IMR-90 (cell line): Measurements from ENCODE around the gene COL5A1. TPM values are rescaled to one million over a fixed set of nuclear protein-coding genes. Genes with fewer than 3 reads are reported as not detected.

Source experiments
- ATAC-seq: fragments of 200-7000 bp; cut with Tn5 transposase; 2 replicates; pipeline ENCODE4 v1.9.1; 2020; ENCODE audit warnings: low read depth, mild to moderate bottlenecking, moderate library complexity
- BruUV-seq: library from RNA; stranded (reverse); fragments of 400-500 nt; replicated peaks from 2 replicates; lab custom pipeline; 2021; lab: Mats Ljungman, UMichigan
- CTCF ChIA-PET: fragments of 300-600 bp; formaldehyde crosslinking; extraction: SDS; loops from one replicate; lab custom pipeline; 2021; ENCODE audit warnings: antibody characterized with exemption; lab: Yijun Ruan, JAX
- POLR2A ChIA-PET: fragments of 300-600 bp; sonication (Branson Sonifier 250); formaldehyde crosslinking; loops from one replicate; lab custom pipeline; 2022; ENCODE audit warnings: antibody characterized with exemption; ENCODE audit not compliant: unreplicated experiment; lab: Charles Lee
- DNase-seq: peaks from one replicate; pipeline ENCODE4 v3.0.0; 2013
- H2AFZ ChIP-seq: replicated peaks from 2 replicates; pipeline ENCODE3; 2013; ENCODE audit warnings: low read length, mild to moderate bottlenecking; ENCODE audit not compliant: poor library complexity
- H2AK5ac ChIP-seq: 2 replicates; pipeline ENCODE4 v1.6.1; 2013; ENCODE audit warnings: low read depth, low read length, inconsistent platforms
- H2AK9ac ChIP-seq: replicated peaks from 2 replicates; pipeline ENCODE3; 2013; ENCODE audit warnings: mild to moderate bottlenecking, low read depth, low read length, moderate library complexity; ENCODE audit not compliant: poor library complexity
- H2BK120ac ChIP-seq: 2 replicates; pipeline ENCODE4 v1.6.1; 2013; ENCODE audit warnings: low read depth, low read length, inconsistent platforms
- H2BK15ac ChIP-seq: 3 replicates; pipeline ENCODE4 v1.6.1; 2013; ENCODE audit warnings: low read depth, low read length, inconsistent platforms
- H2BK20ac ChIP-seq: 2 replicates; pipeline ENCODE4 v1.6.1; 2013; ENCODE audit warnings: low read depth, mild to moderate bottlenecking, inconsistent platforms, low read length, moderate library complexity
- H2BK5ac ChIP-seq: 2 replicates; pipeline ENCODE4 v1.6.1; 2013; ENCODE audit warnings: mild to moderate bottlenecking, low read depth, low read length, inconsistent platforms; ENCODE audit not compliant: poor library complexity, severe bottlenecking
- H3K14ac ChIP-seq: replicated peaks from 2 replicates; pipeline ENCODE4 v1.6.1; 2013; ENCODE audit warnings: low read depth, low read length, inconsistent platforms
- H3K18ac ChIP-seq: 2 replicates; pipeline ENCODE4 v1.6.1; 2013; ENCODE audit warnings: low read depth, low read length, control low read depth
- H3K23ac ChIP-seq: 2 replicates; pipeline ENCODE4 v1.6.1; 2013; ENCODE audit warnings: low read depth, low read length, inconsistent platforms
- H3K27ac ChIP-seq: 2 replicates; pipeline ENCODE4 v1.5.1; 2013; ENCODE audit warnings: mild to moderate bottlenecking, control low read depth, low read length; ENCODE audit not compliant: insufficient read depth
- H3K27me3 ChIP-seq: 2 replicates; pipeline ENCODE4 v1.6.1; 2013; ENCODE audit warnings: low read length; ENCODE audit not compliant: control insufficient read depth, insufficient read depth
- H3K36me3 ChIP-seq: 2 replicates; pipeline ENCODE4 v1.6.1; 2013; ENCODE audit warnings: low read length, mixed read lengths; ENCODE audit not compliant: control insufficient read depth, insufficient read depth
- H3K4ac ChIP-seq: 2 replicates; pipeline ENCODE4 v1.6.1; 2013; ENCODE audit warnings: low read depth, low read length, inconsistent platforms
- H3K4me1 ChIP-seq: 2 replicates; pipeline ENCODE4 v1.6.1; 2013; ENCODE audit warnings: low read length, mixed read lengths; ENCODE audit not compliant: control insufficient read depth, insufficient read depth
- H3K4me2 ChIP-seq: 2 replicates; pipeline ENCODE4 v1.6.1; 2013; ENCODE audit warnings: low read depth, mild to moderate bottlenecking, control low read depth, low read length, moderate library complexity
- H3K4me3 ChIP-seq: 2 replicates; pipeline ENCODE4 v1.5.1; 2013; ENCODE audit warnings: low read depth, mild to moderate bottlenecking, control low read depth, low read length, moderate library complexity; ENCODE audit not compliant: insufficient read depth
- H3K56ac ChIP-seq: 2 replicates; pipeline ENCODE4 v1.6.1; 2013; ENCODE audit warnings: low read length, inconsistent platforms; ENCODE audit not compliant: insufficient read depth; ENCODE audit errors: extremely low read depth
- H3K79me1 ChIP-seq, 2 experiments: 2 replicates each; pipeline ENCODE4 v1.6.1; 2013; ENCODE audit warnings: low read length in 2 of 2, inconsistent platforms in 1 of 2, low read depth in 1 of 2
- H3K9ac ChIP-seq: 2 replicates; pipeline ENCODE4 v1.6.1; 2013; ENCODE audit warnings: low read depth, low read length, control low read depth
- H3K9me1 ChIP-seq: 2 replicates; pipeline ENCODE4 v1.6.1; 2013; ENCODE audit warnings: low read length, inconsistent platforms; ENCODE audit not compliant: insufficient read depth
- H3K9me3 ChIP-seq: 2 replicates; pipeline ENCODE4 v1.6.1; 2013; ENCODE audit warnings: low read length; ENCODE audit not compliant: control insufficient read depth, insufficient read depth
- H4K20me1 ChIP-seq: 2 replicates; pipeline ENCODE4 v1.6.1; 2013; ENCODE audit warnings: low read length, inconsistent platforms; ENCODE audit not compliant: insufficient read depth
- H4K5ac ChIP-seq: 2 replicates; pipeline ENCODE4 v1.6.1; 2013; ENCODE audit warnings: mild to moderate bottlenecking, low read depth, low read length, control low read depth
- H4K8ac ChIP-seq, 2 experiments: 2 replicates each; pipeline ENCODE4 v1.6.1; 2013; ENCODE audit warnings: low read depth in 2 of 2, low read length in 2 of 2, control low read depth in 1 of 2, inconsistent platforms in 1 of 2
- H4K91ac ChIP-seq: 2 replicates; pipeline ENCODE4 v1.6.1; 2013; ENCODE audit warnings: low read depth, low read length, inconsistent platforms; ENCODE audit not compliant: insufficient read depth
- BHLHE40 ChIP-seq: fragments of 150-350 bp; IDR thresholded peaks from 2 replicates; pipeline ENCODE4 v1.6.1; 2016; ENCODE audit warnings: mild to moderate bottlenecking, low read depth, low read length
- CEBPB ChIP-seq: IDR thresholded peaks from 2 replicates; pipeline ENCODE4 v1.6.1; 2012; ENCODE audit warnings: low read depth, low read length, improper control_type of control experiment
- CHD1 ChIP-seq: IDR thresholded peaks from 2 replicates; pipeline ENCODE4 v1.6.1; 2012; ENCODE audit warnings: low read depth, low read length, improper control_type of control experiment
- CTCF ChIP-seq: conservative IDR thresholded peaks from 2 replicates; pipeline ENCODE4 v1.5.1; 2012; ENCODE audit warnings: mild to moderate bottlenecking, low read depth, low read length, improper control_type of control experiment
- ELK1 ChIP-seq: fragments of 150-350 bp; IDR thresholded peaks from 2 replicates; pipeline ENCODE4 v1.6.1; 2016; ENCODE audit warnings: low read depth, mild to moderate bottlenecking, low read length, moderate library complexity, borderline replicate concordance
- FOS ChIP-seq: fragments of 150-350 bp; IDR thresholded peaks from 2 replicates; pipeline ENCODE4 v1.6.1; 2016; ENCODE audit warnings: low read depth, low read length
- MAFK ChIP-seq: IDR thresholded peaks from 2 replicates; pipeline ENCODE4 v1.6.1; 2012; ENCODE audit warnings: low read depth, low read length, improper control_type of control experiment
- MAZ ChIP-seq: IDR thresholded peaks from 2 replicates; pipeline ENCODE4 v1.6.1; 2012; ENCODE audit warnings: low read depth, mild to moderate bottlenecking, low read length, improper control_type of control experiment, moderate library complexity, borderline replicate concordance
- MXI1 ChIP-seq: IDR thresholded peaks from 2 replicates; pipeline ENCODE4 v1.6.1; 2012; ENCODE audit warnings: low read depth, mild to moderate bottlenecking, low read length, moderate library complexity, borderline replicate concordance
- NFE2L2 ChIP-seq: fragments of 150-350 bp; IDR thresholded peaks from 2 replicates; pipeline ENCODE4 v1.6.1; 2016; ENCODE audit warnings: low read depth, mild to moderate bottlenecking, low read length
- POLR2A ChIP-seq: IDR thresholded peaks from 2 replicates; pipeline ENCODE4 v1.6.1; 2012; ENCODE audit warnings: mild to moderate bottlenecking, low read depth, low read length
- RAD21 ChIP-seq: IDR thresholded peaks from 2 replicates; pipeline ENCODE4 v1.6.1; 2012; ENCODE audit warnings: low read length, improper control_type of control experiment
- RCOR1 ChIP-seq: IDR thresholded peaks from 2 replicates; pipeline ENCODE4 v1.6.1; 2012; ENCODE audit warnings: mild to moderate bottlenecking, low read length, improper control_type of control experiment; ENCODE audit not compliant: insufficient replicate concordance
- RFX5 ChIP-seq: IDR thresholded peaks from 2 replicates; pipeline ENCODE4 v1.8.0; 2012; ENCODE audit warnings: low read depth, mild to moderate bottlenecking, low read length, moderate library complexity
- SMC3 ChIP-seq: fragments of 150-350 bp; IDR thresholded peaks from 2 replicates; pipeline ENCODE4 v1.6.1; 2016; ENCODE audit warnings: low read depth, mild to moderate bottlenecking, antibody characterized with exemption, low read length, moderate library complexity
- USF2 ChIP-seq: fragments of 150-350 bp; IDR thresholded peaks from 2 replicates; pipeline ENCODE4 v1.6.1; 2017; ENCODE audit warnings: mild to moderate bottlenecking, antibody characterized with exemption, low read length, low read depth
- WGBS, 2 experiments: methylation state at CpG; one replicate each; pipeline versions ENCODE4 v1.1.5 to v1.1.7; 2013; ENCODE audit warnings: missing lambda C conversion rate in 2 of 2; ENCODE audit not compliant: insufficient read length in 1 of 2; ENCODE audit errors: extremely low coverage in 2 of 2; 5-methylcytosine and 5-hydroxymethylcytosine counted together
- dilution Hi-C: fragments of 300-500 bp; cut with HindIII; formaldehyde crosslinking; loops from one replicate; pipeline ENCODE4 v1.14.3; 2018; ENCODE audit warnings: low sequenced_read_pairs; ENCODE audit not compliant: unreplicated experiment
- in situ Hi-C: fragments of 300-500 bp; cut with MboI; formaldehyde crosslinking; loops from 3 replicates; pipeline ENCODE4 v1.14.3; 2019; ENCODE audit warnings: low sequenced_read_pairs, inconsistent platforms, mixed read lengths
- intact Hi-C: fragments of 100-400 bp; cut with micrococcal nuclease; formaldehyde crosslinking; loops from 2 replicates; pipeline ENCODE4 v1.10.0; 2022
- polyA plus RNA-seq, 3 experiments: library from polyadenylated mRNA; depleted of rRNA; stranded (reverse); fragments of >200 nt; gene quantifications; 2 replicates each; pipeline ENCODE4 v1.2.3, GENCODE V29; 2012; ENCODE audit warnings: low replicate concordance in 1 of 3
- total RNA-seq: library from RNA; depleted of rRNA; stranded (reverse); fragments of >200 nt; gene quantifications from 2 replicates; pipeline ENCODE4 v1.2.3, GENCODE V29; 2012

COL5A1 gene
- total and polyA plus RNA-seq, 2 of the 4 experiments (the other 2 are of a cell fraction) = 19.2 to 173 TPM

- dilution Hi-C loops (no loop called here), intact Hi-C loops (no loop called here), in situ Hi-C loops (no loop called here)
- BruUV-seq = no TSS peak
- Histone ChIP-seq H4K5ac (no peak overlapping the region), H4K8ac (no peak overlapping the region), H3K36me3 (no peaks in the 10 kb centered on the region), H3K27ac (no peak overlapping the region), H3K79me1 (no peaks in the 10 kb centered on the region), H2AK9ac (no peak overlapping the region), H2BK5ac (no peak overlapping the region), H3K56ac (no peak overlapping the region), H3K18ac (no peak overlapping the region), H3K4me3 (no peak overlapping the region), H3K9me1 (no peaks in the 10 kb centered on the region; the same call in 1 of the 2 replicates), H2AFZ (no peak overlapping the region), H3K4me2 (no peak overlapping the region), H2BK15ac (no peak overlapping the region), H3K9me3 (peaks cover 5% of the 10 kb centered on the region; the same call in 1 of the 2 replicates), H4K91ac (no peak overlapping the region), H4K20me1 (no peaks in the 10 kb centered on the region), H2BK120ac (no peak overlapping the region), H3K14ac (no peak overlapping the region), H3K9ac (no peak overlapping the region), H3K4me1 (peaks cover 3% of the 10 kb centered on the region), H3K4ac (no peak overlapping the region), H2BK20ac (no peak overlapping the region), H2AK5ac (no peak overlapping the region), H3K27me3 (no peaks in the 10 kb centered on the region; the same call in 1 of the 2 replicates), H3K23ac (no peak overlapping the region)
- no peak for TF ChIP-seq BHLHE40
- TF ChIP-seq CTCF = no peak
- no peak for TF ChIP-seq FOS
- TF ChIP-seq SMC3 = no peak
- no peak for TF ChIP-seq USF2
- TF ChIP-seq MAZ = no peak
- TF ChIP-seq CHD1 = no peak
- TF ChIP-seq RFX5 = no peak
- no peak for TF ChIP-seq POLR2A
- TF ChIP-seq RAD21 = no peak
- TF ChIP-seq ELK1 = no peak
- TF ChIP-seq NFE2L2 = no peak
- no peak for TF ChIP-seq CEBPB
- no peak for TF ChIP-seq MXI1
- TF ChIP-seq RCOR1 = no peak
- TF ChIP-seq MAFK = no peak
- ChIA-PET CTCF (no interaction called here), POLR2A (no interaction called here)
- no peak for DNase-seq
- WGBS, 2 experiments = no CpG with 5 or more reads among the region's 1 CpG
- no peak for ATAC-seq
Observed at GRCh38 chr9:134612715-134613114, 28.9 kb upstream of the COL5A1 start.
